HL-60/S4 treated with retinoic acid at 250 ng/mL for 4 days and 3 days (cell line): ENCODE data around the gene KLHL18.
"Not testable (repeated sequence)": the region's sequence is repeated elsewhere in the genome, so short reads cannot be mapped to it uniquely, and the experiment has no call there.

Source experiments
- in situ Hi-C: fragments of 300-500 bp; cut with MboI; formaldehyde crosslinking; loops from 2 replicates; pipeline ENCODE4 v1.7.0; 2022; ENCODE audit warnings: low sequenced_read_pairs

KLHL18 gene

GRCh38 chr3:47273564-47273963 is 9.2 kb upstream of the KLHL18 start:
- in situ Hi-C loops = no loop called here

DNA sequence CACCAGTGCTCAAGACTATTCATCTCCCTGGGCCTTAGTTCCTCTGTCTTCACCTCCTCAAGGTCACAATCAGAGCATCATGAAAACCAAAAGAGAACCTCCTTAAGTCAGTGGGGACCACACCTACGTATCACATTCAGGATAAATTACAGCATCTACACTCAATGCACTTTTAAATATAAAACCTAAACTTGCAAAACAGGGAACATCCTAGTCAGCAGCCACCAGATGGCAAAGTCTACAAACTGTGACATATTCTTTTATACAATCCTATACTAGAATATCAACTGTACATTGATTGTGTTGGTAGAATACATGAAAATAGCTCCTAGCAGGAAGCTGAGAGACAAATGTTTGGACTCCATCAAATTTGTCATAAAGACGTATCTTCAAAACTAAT is 8.1 kb upstream of the KLHL18 start:
- in situ Hi-C loops = no loop called here

GRCh38 chr3:47276558-47276957 is 6.2 kb upstream of the KLHL18 start:
- in situ Hi-C loops = no loop called here

DNA sequence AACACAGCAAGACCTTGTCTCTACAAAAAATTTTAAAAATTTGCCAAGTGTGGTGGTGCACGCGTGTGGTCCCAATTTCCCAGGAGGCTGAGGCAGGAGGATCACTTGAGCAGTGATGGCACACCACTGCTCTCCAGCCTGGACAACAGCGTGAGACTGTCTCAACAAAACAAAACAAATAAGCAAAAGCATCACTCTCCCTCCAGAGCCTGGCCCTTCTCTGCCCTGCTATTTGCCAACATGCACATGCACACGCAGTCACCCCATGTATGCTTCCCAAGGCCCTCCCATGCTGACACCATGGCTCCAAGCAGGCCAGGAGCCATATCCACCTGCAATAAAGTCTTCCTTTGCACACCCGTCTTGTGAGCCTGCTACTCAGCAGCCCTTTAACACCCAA is 2.2 kb upstream of the KLHL18 start:
- in situ Hi-C loops = no loop called here

DNA sequence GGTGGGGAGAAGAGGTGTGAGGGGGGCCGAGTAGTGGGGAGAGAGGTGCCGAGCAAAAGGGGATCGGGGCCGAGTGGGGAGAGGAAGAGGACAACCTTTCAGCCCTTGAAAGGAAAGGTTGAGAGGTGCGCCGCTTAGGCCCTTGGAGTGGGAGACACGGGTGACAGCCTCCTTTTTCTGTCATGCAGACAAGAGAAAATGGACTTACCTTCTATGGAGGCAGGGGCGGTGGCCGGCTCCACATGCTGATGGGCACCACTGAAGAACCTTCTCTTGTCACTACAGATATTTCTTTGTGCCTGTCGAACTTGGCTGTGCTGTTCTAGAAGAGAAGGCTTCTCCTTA is 421 bp downstream of the KLHL18 start:
- in situ Hi-C loops = no loop called here

DNA sequence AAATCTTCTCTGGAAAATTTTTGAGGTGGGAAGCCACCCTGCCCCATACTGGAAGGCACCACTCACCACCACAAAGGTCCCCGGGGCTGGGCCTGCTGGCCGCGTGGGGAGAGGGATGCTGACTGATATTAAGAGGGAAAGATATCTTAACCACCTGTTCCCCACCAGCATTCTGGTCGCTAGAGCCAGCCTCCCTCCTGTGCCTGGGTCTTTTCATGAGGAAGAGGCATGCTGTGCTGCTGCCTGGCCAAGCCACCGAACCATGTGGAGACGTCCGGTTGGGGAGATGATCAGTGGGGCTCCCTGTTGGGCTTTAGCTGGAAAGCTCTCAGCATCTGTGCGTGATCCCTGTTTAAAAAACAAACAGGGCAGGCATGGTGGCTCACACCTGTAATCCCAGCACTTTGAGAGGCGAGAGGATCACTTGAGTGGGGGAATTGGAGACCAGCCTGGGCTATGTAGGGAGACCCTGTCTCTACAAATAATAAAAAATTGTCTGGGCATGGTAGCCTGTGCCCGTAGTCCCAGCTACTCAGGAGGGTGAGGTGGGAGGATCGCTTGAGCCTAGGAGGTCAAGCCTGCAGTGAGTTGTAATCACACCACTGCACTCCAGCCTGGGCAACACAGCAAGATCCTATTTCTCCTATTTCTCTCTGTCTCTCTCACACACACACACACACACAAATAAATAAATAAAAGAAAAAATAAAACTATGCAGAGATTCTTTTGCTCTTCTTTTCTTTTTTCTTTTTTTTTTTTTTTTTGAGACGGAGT is 1.0 kb downstream of the KLHL18 start:
- in situ Hi-C loops = no loop called here

- in situ Hi-C loops = no loop called here
These were observed 6.5 kb downstream of the KLHL18 start for GRCh38 chr3:47288966-47289910.

DNA sequence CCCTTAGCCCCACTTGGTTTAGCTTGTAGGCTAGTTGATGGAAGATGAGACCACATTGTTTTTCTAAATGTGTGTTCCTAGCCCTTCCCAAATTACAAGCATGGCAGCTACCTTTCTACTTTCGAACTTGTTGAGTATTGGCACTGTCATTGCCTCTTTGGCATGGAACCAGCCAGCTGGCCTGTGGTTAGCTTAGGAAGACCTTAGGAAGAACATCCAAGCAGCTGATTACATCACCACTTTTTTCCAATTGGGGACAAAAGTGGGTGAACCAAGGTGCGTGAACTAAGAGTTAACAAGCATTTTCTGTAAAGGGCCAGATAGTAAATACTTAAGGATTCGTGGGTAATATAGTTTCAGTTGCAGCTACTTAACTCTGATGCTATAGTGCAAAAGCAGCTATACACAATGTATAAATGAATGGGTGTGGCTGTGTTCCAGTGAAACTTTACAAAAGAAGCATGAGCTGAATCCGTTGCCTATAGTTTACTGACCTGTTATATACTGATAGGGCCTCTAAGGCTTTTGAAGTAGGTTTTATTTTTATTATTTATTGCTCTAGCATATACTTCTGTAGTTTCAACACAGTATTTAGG is 8.5 kb downstream of the KLHL18 start:
- in situ Hi-C loops = no loop called here

DNA sequence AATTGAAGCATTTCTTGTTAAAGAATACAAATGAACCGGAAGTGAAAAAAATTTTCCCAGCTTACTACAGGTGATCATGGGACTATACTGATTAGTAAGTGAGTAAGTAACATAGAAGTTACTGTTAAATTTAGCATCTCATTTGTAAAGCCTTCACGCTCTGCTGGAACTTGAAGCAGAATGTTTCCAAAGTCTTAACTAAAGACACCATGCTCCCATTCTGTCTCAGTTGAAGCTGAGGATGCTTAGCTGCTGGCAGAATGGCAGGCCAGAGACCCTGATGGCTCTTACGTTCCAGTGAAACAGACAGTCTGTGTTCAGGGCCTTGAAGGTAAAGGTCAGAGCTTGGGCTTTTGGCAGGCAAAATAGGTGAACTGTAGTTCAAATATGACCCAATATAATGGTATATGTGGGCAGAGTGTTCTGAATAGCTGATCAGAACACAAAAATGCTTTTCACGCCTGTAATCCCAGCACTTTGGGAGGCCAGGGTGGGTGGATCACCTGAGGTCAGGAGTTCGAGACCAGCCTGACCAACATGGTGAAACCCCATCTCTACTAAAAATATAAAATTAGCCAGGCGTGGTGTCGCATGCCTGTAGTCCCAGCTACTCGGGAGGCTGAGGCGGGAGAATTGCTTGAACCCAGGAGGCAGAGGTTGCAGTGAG is 9.1 kb downstream of the KLHL18 start:
- in situ Hi-C loops = not testable (repeated sequence)

DNA sequence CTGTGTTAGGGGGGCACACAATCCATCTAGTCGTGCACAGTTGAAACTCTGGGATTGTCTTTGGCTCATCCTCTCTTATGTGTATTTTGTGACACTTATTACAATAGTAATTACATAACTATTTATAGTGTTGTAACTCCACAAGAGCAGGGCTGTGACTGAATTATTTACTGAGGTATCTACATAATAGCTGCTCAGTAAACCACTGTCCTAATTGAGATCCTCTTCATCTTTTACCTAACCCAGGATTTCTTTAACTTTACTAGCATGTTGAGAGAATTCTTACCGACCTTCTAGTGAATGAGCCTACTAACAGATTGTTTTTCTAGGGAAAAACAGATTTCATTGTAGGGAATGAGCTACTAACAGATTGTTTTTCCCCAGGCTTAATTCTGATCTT is 11.1 kb downstream of the KLHL18 start:
- in situ Hi-C loops = no loop called here

DNA sequence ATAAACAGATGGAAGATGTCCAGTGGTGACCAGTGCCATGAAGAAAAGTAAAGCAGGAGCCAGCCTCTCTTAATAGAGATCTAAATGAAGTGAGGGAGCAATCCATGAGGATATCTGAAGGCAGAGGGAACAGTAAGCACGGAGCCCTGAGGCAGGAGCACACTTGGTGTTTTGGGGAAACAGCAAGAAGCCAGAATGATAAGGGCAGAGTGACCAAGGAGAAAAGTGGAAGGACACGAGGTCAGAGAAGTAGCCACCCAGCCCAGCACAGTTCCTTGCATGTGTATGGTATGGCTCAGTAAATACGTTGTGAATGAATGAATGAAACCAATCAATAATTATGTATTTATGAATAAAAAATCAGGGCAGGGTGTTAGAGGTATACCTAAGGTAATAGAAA is 11.6 kb downstream of the KLHL18 start:
- in situ Hi-C loops = no loop called here

- in situ Hi-C loops = no loop called here
These were observed 12.6 kb downstream of the KLHL18 start for GRCh38 chr3:47295322-47295721.

GRCh38 chr3:47295976-47296375 is 13.2 kb downstream of the KLHL18 start:
- in situ Hi-C loops = no loop called here

DNA sequence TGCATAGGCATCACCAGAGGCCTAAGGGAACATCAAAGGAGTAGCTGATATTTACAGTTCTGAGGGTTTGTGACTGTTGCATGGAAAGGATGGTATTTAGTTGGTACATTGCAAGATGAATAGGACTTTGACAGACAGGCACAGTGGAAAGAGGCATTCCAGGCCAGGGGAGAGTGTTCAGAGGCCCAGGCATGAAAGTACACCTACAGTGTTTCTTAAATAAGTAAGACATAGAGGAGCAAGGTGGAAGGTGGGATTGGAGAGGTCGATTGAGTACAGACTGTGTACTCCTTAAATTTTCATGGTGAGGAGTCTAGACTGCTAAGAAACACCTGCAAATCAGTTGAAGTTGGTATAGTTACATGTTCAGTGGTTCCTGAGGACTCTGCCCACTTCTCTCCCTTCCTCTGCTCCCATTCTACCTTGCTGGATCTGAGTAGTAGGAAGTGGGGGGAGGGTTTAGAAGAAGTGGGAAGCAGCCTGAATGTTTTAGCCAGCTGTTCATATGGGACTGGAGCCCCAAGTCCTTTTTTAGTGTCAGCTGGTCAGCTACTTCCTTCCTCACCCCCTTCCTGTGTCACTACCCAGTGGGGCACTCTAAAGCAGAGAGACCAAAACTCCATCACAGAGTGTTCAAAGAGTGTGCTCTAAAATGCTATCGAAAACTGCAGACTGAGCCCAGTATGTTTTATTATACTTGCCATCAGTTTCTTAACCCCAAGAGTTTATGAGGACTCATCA is 14.0 kb downstream of the KLHL18 start:
- in situ Hi-C loops = no loop called here

- in situ Hi-C loops = no loop called here
These were observed 15.7 kb downstream of the KLHL18 start for GRCh38 chr3:47298439-47298838.

GRCh38 chr3:47299381-47300318 is 16.9 kb downstream of the KLHL18 start:
- in situ Hi-C loops = no loop called here

DNA sequence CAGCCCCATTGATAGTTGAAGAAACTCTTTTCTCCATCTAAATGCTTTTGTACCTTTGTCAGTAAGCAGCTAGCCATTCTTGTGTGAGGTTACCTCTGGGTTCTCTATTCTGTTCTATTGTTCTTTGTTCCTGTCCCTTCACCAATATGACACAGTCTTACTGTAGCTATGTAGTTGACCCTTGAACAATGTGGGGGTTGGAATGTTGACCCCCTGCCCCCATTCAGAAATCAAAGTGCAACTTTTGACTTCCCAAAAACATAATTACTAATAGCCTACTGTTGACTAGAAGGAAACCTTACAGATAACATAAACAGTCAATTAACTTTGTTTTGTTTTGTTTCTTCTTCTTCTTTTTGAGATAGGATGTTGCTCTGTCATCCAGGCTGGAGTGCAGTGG is 18.7 kb downstream of the KLHL18 start:
- in situ Hi-C loops = no loop called here

DNA sequence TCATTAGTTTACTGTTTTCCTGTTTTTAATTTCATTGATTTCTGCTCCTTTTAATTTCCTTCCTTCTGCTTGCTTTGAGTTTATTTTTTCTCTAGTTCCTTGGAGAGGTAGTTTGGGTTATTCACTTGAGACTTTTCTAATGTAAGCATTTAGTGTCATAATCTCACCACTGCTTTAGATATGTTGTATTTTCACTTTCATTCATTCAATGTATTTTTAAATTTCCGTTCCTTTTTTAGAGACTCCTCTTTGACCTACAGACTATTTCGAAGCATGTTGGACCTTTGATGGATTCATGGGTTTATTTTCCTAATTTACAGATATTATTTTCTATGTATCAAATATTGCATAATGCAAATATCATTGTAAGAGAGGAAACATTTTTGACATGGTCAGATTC is 23.3 kb downstream of the KLHL18 start:
- in situ Hi-C loops = no loop called here

DNA sequence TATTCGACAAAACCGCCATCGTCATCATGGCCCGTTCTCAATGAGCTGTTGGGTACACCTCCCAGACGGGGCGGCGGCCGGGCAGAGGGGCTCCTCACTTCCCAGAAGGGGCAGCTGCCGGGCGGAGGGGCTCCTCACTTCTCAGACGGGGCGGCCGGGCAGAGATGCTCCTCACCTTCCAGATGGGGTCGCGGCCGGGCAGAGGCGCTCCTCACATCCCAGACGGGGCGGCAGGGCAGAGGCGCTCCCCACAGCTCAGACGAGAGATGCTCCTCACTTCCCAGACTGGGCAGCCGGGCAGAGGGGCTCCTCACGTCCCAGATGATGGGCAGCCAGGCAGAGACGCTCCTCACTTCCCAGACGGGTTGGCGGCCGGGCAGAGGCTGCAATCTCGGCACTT is 26.5 kb downstream of the KLHL18 start:
- in situ Hi-C loops = not testable (repeated sequence)
